Measurements from ENCODE around the gene DCDC2B. TPM values are rescaled to one million over a fixed set of nuclear protein-coding genes. Genes with fewer than 3 reads are reported as not detected.
A peak's percentile ranks its signal among the peaks of the same experiment; 100 is the strongest.

The DCDC2B gene
- total and polyA plus RNA-seq, 2 of the 13 experiments (the other 11 are each of a cell fraction or from before 2014, with no cell fraction given) = not detected

- CTCF ChIA-PET (ENCODE audit: low intra/inter-chr PET ratio, low total read pairs) = no interaction called here
- POLR2A ChIA-PET = interaction anchor here (0.8 to 7.1 kb wide), 22 partner anchors 8 to 101 kb away, joined by 3 to 48 read pairs (median 6); partner anchors contain the start of genes HDAC1, MARCKSL1 and TXLNA
- H4K20me1 ChIP-seq (ENCODE audit: insufficient read depth, low read length) = no peaks in the 10 kb centered on the region
- no TSS peak for BruUV-seq (replicated peaks)
- H3K9me3 ChIP-seq (ENCODE audit: low read length) = no peaks in the 10 kb centered on the region
- H3K4me3 ChIP-seq (replicated peaks in 1 of 3; ENCODE audit: insufficient read depth in 1 of 3, low read depth in 2 of 3, low read length in 3 of 3) = peak within 1 kb of the TSS; percentile 8 to 53 (median 33); a peak in 5 of 6 replicates
- peak within 1 kb of the TSS; percentile 76 for H3K9ac ChIP-seq (ENCODE audit: insufficient read depth, low read depth, low read length)
- no peak within 1 kb of the TSS for H2AFZ ChIP-seq (ENCODE audit: low read length)
- WGBS (ENCODE audit: low lambda C conversion rate) = 52% methylated on average over 22 of the region's 25 CpGs
- peak; percentile 3 for ATAC-seq
- no peak for FAIRE-seq
- H3K27me3 ChIP-seq (ENCODE audit: control insufficient read depth in 1 of 2, insufficient read depth in 2 of 2, low read length in 2 of 2) = no peaks in the 10 kb centered on the region
- H3K4me1 ChIP-seq (ENCODE audit: insufficient read depth, low read length) = peaks cover 100% of the 10 kb centered on the region
- H3K36me3 ChIP-seq (replicated peaks in 1 of 2; ENCODE audit: control insufficient read depth in 1 of 2, insufficient read depth in 2 of 2, low read length in 2 of 2) = no peaks in the 10 kb centered on the region
- DNase-seq (ENCODE audit: low spot score) = no peak
- H3K79me2 ChIP-seq (ENCODE audit: insufficient read depth, low read length) = no peaks in the 10 kb centered on the region
- peak within 1 kb of the TSS; percentile 91 for H3K4me2 ChIP-seq (ENCODE audit: low read depth, low read length)
- intact Hi-C loops (cut with micrococcal nuclease; ENCODE audit: unreplicated experiment) (no loop called here), in situ Hi-C loops (cut with HindIII; ENCODE audit: extremely low pct_ligation_motif_present, low pct_unique_long_range_greater_than_20kb) (no loop called here)
- H3K27ac ChIP-seq (ENCODE audit: extremely low read length, insufficient read depth, low read length) = peak within 1 kb of the TSS; percentile 92
- TF ChIP-seq POLR2G (IDR thresholded peaks at IDR 0.05; ENCODE audit: low read depth, low read length) (peak; percentile 50; the same call in 1 of the 2 replicates), ZNF543 (CRISPR knock-in tag; IDR thresholded peaks at IDR 0.05) (0 out of 2 replicates have a peak, but pooled peaks have one; percentile 1), NR2F2 (IDR thresholded peaks at IDR 0.05; ENCODE audit: borderline replicate concordance, low read depth) (0 out of 2 replicates have a peak, but pooled peaks have one; percentile 16), ZNF451 (CRISPR knock-in tag; IDR thresholded peaks at IDR 0.05) (0 out of 2 replicates have a peak, but pooled peaks have one; percentile 5), ZNF687 (CRISPR knock-in tag; IDR thresholded peaks at IDR 0.05) (peak; percentile 90), IKZF4 (CRISPR knock-in tag; IDR thresholded peaks at IDR 0.05; ENCODE audit: borderline replicate concordance, low read depth, not compliant biosample characterization) (no peak), SIN3B (IDR thresholded peaks at IDR 0.05; ENCODE audit: low read length) (no peak), POLR2AphosphoS5 (IDR thresholded peaks at IDR 0.05; ENCODE audit: low read depth, low read length) (peak; percentile 63), SALL1 (CRISPR knock-in tag; IDR thresholded peaks at IDR 0.05) (peak; percentile 8; the same call in 1 of the 2 replicates), ZBTB2 (CRISPR knock-in tag; IDR thresholded peaks at IDR 0.05; ENCODE audit: low read depth) (0 out of 2 replicates have a peak, but pooled peaks have one; percentile 18), ZBTB7B (CRISPR knock-in tag; IDR thresholded peaks at IDR 0.05) (no peak; the same call in 1 of the 2 replicates), CHCHD3 (CRISPR knock-in tag; IDR thresholded peaks at IDR 0.05) (peak; percentile 66; the same call in 1 of the 2 replicates), SNAPC2 (CRISPR knock-in tag; IDR thresholded peaks at IDR 0.05) (peak; percentile 88), NRL (CRISPR knock-in tag; IDR thresholded peaks at IDR 0.05; ENCODE audit: borderline replicate concordance) (0 out of 2 replicates have a peak, but pooled peaks have one; percentile 53), FOXC1 (CRISPR knock-in tag; IDR thresholded peaks at IDR 0.05; ENCODE audit: borderline replicate concordance) (0 out of 2 replicates have a peak, but pooled peaks have one; percentile 65), MAX (IDR thresholded peaks at IDR 0.05) (peak; percentile 75)
- TF ChIP-seq, protein P1, sequence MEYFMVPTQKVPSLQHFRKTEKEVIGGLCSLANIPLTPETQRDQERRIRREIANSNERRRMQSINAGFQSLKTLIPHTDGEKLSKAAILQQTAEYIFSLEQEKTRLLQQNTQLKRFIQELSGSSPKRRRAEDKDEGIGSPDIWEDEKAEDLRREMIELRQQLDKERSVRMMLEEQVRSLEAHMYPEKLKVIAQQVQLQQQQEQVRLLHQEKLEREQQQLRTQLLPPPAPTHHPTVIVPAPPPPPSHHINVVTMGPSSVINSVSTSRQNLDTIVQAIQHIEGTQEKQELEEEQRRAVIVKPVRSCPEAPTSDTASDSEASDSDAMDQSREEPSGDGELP (IDR thresholded peaks at IDR 0.05; ENCODE audit: borderline replicate concordance, low read depth) = peak; percentile 13; the same call in 1 of the 2 replicates
These were observed 42.2 kb downstream of the DCDC2B start, which contains the start of gene LCK for GRCh38 chr1:32250893-32251716. LCK (plus strand) TSS chr1:32251265; CDS start chr1:32274330, 23,065 bp downstream.
